NCI-H446 treated with DMSO at 0.1 percent for 48 hours (cell line): ENCODE measurements around the gene TFAP2C.
"Not testable (repeated sequence)": the region's sequence is repeated elsewhere in the genome, so short reads cannot be mapped to it uniquely, and the experiment has no call there.

Experiments used
- DNase-seq: peaks from one replicate; lab custom pipeline; 2025; lab: John Stamatoyannopoulos, UW

Gene TFAP2C

DNA sequence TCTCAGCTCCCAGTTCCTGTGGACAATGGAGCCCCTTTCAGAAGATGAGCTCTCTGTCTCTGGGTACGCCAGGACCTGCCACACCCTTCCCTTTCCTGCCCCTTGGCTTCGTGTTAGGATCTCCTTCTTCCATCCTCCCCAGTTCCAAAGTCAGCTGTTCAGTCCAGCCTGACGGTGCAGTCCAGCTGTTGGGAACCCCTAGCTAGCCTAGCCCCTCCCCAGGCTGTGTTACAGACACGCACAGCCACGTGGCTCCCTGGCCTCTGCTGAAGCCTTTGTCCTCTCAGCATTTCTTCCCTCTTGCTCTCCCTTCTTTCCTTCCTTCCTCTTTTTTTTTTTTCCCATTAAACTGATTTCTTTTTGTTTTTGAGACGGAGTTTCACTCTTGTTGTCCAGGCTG, 12.4 kb upstream of the TFAP2C start:
- DNase-seq = no peak

DNA sequence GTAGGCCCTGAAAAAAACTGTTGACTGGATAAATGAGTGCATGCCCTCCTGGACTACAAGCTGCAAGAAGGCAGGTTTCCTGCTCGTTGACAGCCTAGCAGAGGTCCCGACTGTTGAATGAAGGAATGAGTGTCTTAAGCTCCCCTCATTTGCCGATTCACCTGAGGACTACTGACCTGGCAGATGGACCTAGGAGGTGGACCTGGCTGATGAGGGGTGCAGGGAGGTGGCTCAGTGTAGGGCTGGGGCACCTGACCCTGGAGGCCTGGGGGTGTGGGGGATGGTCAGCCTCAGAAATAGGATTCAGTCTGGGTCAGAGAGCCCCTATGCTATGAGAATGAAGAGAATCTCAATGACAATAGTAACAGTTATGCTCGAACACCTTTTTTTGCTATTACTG, 11.6 kb upstream of the TFAP2C start:
- DNase-seq = no peak

DNA sequence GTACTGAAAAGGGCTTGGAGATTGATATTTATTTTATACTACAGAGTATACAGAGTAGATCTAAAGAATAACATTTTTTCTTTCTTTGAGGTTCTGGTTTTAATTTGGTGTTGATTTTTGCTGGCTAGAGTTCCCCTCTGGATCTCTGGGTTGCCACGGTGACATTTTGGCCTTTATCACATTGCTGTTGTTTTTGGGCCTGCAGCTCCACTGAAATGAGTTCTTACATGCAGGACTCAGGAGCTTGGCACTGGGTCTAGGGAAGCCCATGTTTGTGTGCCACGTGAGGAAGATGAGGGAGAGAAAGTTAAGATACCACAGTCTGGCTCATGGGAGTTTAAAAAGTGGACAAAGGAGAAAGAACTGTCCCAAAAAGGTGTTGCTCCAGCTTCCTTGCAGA, 7.4 kb upstream of the TFAP2C start:
- no peak for DNase-seq

DNA sequence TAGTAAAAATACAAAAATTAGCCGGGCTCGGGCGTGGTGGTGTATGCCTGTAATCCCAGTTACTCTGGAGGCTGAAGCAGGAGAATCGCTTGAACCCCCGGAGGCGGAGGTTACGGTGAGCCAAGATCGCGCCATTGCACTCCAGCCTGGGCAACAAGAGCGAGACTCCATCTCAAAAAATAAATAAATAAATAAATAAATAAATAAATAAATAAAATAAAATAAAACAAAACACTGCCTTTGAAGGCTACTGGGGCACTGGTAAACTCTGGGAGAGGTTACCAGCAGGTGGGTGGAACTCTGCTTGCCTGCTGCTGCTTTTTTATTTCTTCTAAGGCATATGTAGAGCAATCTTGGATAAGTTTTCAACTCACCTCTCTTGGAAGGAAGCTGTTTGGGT, 5.2 kb upstream of the TFAP2C start:
- not testable (repeated sequence) for DNase-seq

DNA sequence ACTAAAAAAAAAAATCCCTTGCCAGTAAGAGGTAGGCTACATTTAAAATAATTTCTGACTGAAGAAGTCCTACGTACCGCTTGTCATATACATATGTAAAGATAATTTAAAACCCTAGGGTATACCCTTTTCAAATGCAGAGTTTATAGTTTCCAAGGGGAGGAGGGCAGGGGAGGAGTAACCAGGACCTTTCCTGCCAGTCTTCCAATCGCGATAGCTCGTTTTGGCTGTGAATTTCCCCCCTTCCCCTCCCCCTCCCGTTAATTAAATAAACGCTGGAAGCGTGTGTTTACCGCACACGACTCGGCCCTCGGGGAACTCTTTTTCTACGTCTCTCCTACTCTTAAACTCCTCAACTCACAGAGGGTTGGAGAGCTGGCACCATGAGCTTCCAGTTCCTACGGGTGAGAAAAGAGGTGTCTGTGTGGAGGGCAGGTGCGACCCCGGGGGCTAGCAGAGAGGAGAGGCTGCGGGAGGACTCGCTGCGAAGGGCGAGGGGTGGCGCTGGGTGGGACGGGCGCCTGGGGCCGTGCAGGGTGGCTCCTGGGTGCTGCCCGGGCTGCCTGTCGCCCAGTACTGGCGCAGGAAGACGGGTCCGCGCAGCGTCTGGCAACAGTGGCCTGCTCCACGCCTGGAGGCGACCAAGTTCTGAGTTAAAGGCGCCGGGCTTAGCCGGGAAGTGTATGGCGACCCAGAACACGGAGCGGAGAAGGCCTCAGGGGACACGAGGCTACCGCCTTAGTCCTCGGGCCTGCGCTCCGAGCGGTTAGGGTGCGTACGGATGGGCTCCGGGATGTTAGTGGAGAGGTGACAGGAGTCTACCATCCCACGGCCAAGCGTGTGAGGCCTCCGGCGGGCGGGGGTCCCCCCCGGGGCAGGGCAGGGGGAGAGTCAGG, 4.1 kb upstream of the TFAP2C start:
- no peak for DNase-seq

DNA sequence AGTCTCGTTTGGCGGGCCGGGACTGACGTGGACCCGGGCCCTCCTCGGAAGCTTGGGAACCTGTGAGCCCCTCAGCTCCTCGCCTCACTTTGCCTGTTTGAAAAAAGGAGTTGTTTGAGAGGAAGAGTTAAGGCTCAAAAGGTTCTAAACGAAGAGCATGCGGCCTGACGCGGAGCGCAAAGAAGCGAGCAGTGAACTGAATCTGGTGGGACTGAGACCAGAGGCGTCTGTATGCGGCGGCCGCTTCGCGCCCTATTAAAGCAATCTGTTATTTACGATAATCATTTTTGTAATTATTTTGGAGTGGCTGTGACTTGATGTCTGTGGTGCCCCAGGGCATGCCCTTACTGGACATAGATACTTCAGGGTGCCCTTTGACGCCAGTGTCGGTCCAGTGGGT, 3.3 kb upstream of the TFAP2C start:
- no peak for DNase-seq

DNA sequence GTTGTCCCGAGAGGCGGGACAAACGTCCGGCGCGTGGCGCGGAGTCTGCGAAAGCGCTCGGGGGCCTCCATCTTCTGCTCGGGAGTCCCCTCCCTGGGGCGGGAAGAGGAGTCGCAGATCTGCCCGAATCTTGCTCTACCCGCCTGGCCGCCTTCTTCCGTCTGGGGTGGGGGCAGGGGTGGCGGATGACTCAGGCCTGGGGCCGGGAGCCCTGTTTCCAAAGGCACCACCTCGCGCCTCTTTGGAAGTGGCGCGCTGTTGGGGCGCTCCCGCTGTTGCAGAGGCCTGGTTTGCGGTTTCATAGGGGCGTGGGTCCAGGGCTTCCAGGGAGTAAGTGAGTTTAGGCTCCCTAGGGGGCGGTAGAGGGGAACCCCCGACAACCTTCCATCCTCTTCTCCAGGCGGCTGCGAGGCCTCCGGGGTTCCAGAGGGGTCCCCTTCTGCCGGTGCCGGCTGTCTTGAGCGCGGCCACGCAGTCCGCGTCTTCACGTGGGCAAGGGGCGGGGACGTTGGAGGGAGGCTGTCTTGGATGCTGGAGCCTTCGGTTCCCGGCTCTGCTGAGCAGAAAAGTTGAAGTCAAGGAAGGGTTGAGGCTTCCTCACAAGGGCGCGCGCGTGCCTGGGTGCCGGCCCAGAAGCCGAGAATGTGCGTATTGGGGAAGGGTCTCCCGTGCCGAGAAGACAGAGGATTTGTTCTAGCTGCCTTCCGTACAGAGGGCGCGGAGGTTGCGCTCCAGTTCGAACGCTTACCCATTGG, 2.6 kb upstream of the TFAP2C start:
- DNase-seq = no peak

DNA sequence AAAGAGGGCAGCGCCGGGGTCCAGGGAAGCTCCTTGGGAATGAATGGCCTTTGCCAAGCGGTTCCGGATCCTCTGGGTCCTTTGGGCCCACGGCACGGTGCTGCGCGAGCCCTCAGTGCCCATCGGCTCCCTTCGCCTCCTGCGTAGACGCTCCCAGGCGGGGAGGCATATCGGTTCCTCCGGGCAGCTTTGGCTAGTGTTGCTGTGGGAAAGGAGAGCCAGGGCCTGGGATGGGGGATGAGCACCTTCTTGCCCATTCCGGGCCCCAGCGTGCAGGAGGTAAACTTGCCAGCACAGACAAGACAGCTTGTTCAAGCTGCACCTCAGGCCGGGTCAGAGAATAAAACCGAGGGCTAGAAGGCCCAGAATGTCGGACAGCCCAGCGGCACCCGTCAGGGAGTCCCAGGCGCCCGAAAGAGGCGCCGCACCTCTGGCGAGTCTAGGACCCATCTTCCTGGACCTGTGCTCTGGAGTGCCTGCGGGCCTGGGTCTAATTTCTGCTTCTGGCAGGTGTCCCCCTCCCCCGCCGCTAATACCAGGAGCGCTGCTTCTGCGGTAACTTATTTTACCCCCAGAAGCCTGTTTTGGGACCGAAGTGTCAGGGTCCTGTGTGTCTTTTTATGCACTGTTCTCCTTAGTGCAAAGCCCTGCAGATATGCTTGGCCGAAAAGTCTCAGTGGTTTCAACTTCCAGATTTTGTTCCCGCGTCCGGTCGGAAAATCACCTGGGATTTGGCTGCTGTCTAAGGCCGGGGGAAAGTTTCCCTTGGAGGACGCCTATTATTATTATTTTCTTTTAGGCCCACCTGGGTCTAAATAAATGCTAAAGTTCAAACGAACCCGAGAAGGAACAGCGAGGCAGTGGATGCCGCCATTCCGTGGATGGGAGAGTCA, 1.7 kb upstream of the TFAP2C start:
- no peak for DNase-seq

DNA sequence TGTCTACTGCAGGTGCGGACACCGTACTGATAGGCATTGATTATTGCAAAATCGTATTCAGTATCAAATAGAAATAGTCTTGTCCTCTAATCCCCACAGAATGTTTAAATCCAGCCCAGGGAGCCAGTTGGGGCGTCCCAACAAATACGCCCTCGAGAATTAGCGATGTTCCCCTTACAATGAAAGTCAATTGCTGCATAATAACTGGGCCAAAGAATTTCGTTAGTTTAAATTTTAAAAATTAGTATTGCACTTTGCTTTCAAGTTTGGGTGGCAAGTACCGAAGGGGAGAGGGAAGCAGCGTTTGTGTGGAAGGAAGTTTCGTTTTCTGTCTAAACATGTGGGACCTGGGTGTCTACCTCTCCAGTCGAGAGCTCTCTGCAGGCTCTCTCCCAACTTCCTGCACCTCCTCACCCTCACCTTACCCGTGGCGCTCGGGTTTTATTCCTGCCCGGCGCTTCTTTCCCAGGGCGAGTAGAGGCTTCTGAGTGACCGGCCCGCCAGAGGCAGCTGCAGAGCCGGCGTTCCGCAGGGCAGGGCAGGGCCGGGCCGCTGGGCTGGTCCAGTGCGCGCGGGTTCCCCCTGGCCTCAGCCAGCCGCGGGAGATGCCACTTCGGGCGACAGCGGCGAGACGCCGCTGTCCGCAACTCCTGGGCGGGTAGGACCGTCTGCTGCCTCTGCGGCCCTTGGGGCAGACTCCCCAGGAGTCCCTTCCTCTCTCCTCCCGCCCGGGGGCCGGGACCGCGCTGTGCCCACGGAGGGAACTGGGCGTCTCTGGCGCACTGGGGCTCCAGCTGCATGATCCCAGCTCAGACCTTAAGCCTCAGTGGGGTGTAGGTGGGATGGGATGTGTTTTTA, 862 bp upstream of the TFAP2C start:
- no peak for DNase-seq

DNA sequence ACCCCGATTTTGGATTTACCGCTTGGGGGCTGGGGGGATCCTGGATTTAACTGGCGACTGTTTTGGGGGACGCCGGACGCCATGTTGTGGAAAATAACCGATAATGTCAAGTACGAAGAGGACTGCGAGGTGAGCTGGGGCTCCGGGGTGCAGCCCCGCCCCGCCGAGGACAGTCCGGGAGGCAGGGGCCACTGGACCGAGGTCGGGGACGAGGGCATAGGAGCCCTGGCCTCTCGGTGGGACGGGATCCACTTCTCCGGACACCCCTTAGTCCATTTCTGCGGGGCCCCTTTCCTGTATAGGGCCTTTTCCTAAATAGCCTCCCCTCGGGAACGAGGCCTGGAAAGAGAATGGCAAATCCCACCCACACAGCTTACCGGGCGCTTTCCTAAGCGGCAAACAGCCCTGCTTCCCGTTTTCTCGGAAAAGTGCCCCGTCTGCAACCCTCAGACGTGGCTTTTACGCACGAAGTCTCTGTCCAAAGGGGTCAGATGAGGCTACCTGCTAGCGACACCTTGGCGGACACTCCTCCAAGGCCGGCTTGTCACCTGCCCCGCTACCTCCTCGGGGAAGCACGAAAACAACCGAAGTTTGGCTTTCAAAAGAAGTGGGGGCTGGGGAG, 469 bp downstream of the TFAP2C start:
- no peak for DNase-seq

DNA sequence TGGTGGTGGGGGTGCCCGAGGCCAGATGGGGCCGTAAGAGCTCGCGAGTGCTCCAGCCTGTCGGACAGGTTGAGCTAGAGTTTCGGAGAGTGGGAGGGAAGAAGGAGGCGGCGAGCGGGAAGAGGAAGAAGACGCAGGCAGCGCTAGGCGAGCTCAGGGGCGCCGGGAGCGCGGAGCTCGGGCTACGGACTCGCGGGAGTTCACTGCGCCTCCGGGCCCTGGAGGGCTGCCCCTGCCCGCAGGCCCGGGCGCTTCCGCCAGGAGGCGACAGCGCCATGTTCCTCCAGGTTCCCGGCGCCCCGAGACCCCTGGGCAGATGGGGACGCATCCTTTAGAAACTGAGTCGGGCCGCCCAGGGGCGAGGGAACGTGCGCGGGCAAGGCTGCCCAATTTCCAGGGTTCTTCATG, 984 bp downstream of the TFAP2C start:
- DNase-seq = no peak

DNA sequence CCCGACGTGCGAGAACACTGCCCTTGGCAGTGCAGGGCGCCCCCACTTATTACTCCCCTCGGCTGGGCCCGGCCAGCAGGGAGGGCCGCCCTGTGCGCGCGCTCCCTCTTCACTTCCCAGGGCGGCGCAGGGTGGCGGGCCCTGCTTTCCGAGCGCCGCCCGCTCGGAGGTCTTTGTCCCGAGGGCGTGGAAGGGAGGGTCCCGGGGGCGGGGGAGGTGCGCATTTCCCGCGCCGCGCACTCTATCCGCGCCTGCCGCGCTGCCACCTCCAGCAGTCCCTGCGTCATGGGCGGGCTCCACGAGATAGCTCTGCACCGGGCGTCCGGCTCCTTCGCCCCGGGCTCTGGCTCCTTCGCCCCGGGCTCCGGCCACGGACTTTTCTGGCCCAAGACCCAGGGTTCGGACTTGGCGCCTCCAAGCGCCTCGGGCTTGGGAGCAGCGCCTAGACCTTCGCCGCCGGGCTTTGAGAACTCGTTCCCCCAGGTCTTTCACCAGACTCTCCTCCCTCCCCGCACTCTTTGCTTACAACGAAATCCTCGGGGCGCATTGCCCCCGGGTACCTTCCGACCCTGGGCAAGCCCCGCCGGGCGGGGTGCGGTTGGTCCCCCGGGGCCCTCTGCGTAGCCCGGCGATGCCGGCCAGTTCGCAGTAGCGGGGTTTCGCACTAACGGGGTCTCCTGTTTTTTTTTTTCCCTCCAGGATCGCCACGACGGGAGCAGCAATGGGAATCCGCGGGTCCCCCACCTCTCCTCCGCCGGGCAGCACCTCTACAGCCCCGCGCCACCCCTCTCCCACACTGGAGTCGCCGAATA, 1.6 kb downstream of the TFAP2C start:
- no peak for DNase-seq

DNA sequence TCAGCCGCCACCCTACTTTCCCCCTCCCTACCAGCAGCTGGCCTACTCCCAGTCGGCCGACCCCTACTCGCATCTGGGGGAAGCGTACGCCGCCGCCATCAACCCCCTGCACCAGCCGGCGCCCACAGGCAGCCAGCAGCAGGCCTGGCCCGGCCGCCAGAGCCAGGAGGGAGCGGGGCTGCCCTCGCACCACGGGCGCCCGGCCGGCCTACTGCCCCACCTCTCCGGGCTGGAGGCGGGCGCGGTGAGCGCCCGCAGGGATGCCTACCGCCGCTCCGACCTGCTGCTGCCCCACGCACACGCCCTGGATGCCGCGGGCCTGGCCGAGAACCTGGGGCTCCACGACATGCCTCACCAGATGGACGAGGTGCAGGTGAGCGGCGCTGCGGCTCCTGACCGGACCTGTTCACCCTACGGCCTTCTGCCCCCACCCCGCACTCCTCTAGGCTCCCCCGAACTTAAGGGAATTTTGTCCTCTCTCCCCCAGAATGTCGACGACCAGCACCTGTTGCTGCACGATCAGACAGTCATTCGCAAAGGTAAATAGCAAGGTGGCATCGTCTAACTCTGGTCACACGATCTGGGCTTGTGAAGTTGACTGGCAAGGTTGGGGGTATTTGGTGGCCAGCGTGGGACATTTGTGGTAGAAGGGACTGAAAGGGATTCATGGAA, 2.3 kb downstream of the TFAP2C start:
- DNase-seq = no peak

DNA sequence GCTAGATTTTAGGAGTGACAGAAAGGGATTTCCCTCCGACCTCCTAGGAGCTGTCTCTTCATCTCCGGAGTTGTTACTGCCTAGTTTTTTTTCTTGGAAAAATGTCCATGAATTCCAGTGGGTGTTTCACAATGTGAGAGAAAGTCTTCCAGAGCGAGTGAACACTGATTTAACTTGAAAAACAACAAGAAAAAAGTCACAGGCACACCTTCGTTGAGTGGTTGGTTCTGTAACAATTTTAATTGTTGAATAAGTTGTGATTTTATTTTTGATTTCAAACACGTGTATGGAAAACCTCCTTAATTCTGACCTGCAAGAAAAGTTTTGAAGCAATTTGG, 2.9 kb downstream of the TFAP2C start:
- DNase-seq = no peak

DNA sequence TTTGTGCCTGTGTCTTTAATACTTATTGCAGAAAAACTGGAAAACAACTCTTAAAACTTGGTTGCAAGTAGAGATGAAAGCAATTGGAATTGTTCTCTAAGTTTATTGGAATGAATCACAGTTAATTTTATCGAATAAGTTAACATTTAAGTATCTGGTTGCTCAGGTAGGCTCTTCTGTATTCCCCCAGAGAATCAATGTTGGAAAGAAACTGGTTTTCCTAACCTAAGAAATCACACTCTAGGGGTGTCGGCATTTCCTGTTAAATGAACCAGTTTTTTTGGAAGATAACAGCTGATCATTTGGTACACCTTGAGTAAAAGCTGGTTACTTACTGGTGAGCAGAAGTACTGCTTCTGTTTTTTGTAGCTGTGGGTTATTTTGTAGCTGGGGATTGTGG, 5.2 kb downstream of the TFAP2C start:
- DNase-seq = no peak

DNA sequence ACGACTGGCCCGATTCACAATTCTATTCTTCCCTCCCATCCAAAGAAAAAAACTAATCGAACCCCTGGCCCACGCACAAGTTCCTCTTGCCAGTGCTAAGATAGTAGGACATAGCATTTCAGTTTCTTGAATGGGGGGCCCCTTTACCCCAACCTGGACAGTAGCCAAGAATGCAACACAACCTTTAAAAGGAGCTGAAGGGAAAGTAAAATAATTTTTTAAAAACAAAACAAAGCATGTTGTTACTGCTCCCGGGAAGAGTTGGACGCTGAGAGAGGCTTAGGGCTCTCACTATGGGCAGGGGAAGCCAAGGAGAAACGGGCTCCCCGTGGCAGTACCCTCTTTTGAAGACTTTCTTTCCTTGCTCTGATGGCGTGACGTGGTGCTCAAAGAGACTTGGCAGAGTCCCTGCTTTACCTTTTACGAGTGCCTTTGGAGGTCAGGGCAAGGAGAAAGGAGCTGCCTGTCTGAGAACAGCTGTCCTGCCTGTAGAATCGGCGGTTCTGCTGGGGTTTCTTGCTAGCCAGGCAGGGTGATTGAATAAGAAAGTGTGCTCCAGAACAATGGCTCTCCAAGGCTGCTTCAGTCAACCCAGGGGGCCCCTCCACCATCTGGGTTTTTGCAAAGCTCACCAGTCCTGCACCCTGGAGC, 5.8 kb downstream of the TFAP2C start:
- DNase-seq = no peak

DNA sequence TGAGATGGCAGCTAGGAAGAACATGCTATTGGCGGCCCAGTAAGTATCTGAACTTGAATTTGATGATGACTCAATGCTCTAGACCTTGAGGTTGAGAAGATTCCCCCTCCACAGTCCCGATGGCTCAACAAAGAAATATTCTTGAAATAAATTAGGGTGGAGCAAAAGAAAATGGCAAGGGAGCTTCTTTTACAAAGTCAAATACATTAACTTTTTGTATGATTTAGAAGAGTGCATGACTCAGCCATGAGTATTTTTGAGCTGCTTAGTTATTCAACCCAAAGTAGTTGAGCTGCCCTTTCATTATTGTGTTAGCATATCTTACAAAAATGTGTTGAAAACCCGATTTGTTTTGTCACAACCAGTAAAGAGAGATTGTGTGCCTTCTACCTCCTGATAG, 7.6 kb downstream of the TFAP2C start:
- DNase-seq = no peak

DNA sequence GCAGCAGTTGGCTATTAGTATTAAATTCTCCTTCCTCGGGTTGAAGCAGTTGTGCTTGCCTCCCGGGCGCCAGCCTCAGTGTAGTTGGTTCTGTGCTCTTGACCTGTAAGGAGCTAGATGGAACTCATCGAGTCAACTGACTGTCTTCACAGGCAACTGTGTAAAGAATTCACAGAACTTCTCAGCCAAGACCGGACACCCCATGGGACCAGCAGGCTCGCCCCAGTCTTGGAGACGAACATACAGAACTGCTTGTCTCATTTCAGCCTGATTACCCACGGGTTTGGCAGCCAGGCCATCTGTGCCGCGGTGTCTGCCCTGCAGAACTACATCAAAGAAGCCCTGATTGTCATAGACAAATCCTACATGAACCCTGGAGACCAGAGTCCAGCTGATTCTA, 8.5 kb downstream of the TFAP2C start:
- DNase-seq = no peak

DNA sequence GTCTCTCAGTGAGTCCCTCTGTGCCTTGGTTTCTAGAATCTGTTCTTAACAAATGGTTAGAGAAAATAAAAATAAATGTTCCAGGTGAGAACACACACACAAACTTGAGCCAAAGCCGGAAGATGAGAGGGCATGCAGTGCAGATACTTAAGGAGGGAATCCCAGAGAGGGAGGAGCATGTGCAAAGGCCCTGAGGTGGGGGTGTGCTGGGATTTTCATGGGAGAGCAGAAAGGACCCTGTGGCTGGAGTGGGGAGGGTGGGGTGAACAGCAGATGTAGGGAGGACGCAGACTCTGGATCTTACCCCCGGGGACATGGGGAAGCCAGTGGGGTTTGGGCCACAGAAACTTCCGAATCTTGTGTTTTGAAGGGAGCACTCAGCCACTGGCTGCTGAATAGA, 17.5 kb downstream of the TFAP2C start:
- DNase-seq = no peak
